ENCODE results near the gene CHST3. TPM values are rescaled to one million over a fixed set of nuclear protein-coding genes. Genes with fewer than 3 reads are reported as not detected.

Gene CHST3
- total and polyA plus RNA-seq, 10 of the 15 experiments (the other 5 are each of a cell fraction or from before 2014, with no cell fraction given), result 0.03 to 0.50 (median 0.05) TPM; not detected in 2

GRCh38 chr10:71979692-71980062 lies 15.5 kb downstream of the CHST3 start (continued):
- TF ChIP-seq PRDM15 (CRISPR knock-in tag; IDR thresholded peaks at IDR 0.05), result no peak
- TF ChIP-seq RELA (IDR thresholded peaks at IDR 0.05; ENCODE audit: borderline replicate concordance, partially characterized antibody), result no peak
- no peak for TF ChIP-seq SP1 (IDR thresholded peaks at IDR 0.05; ENCODE audit: low read depth, low read length)
- no peak for TF ChIP-seq JUNB (IDR thresholded peaks at IDR 0.05)
- no peak for TF ChIP-seq SRF (IDR thresholded peaks at IDR 0.05; ENCODE audit: low read depth in 2 of 2, low read length in 2 of 2)
- TF ChIP-seq MYB (IDR thresholded peaks at IDR 0.05; ENCODE audit: borderline replicate concordance, low read depth, low read length), result no peak
- TF ChIP-seq ZBTB33 (IDR thresholded peaks at IDR 0.05), result no peak
- TF ChIP-seq MAX (IDR thresholded peaks at IDR 0.05; ENCODE audit: low read depth, low read length), result no peak
- TF ChIP-seq CTCF (IDR thresholded peaks at IDR 0.05 in 2 of 3, conservative IDR thresholded peaks at IDR 0.05 in 1 of 3; ENCODE audit: control insufficient read depth in 2 of 3, extremely low read depth in 1 of 3, insufficient read depth in 1 of 3, low read depth in 3 of 3, low read length in 3 of 3), result no peak
- no peak for TF ChIP-seq ZNF207 (IDR thresholded peaks at IDR 0.05; ENCODE audit: borderline replicate concordance)
- no peak for TF ChIP-seq ESRRA (IDR thresholded peaks at IDR 0.05; ENCODE audit: low read length)

All from GM12878 (cell line).